ENCODE data around the gene HAVCR1. TPM values are rescaled to one million over a fixed set of nuclear protein-coding genes. Genes with fewer than 3 reads are reported as not detected.

The HAVCR1 gene
- total and polyA plus RNA-seq, 2 of the 13 experiments (the other 11 are each of a cell fraction or from before 2014, with no cell fraction given), result 0.93 to 12.3 TPM

- no peak; the same call in 2 of the 3 replicates for ATAC-seq
- WGBS (ENCODE audit: low lambda C conversion rate), result 42% methylated on average over 4 of the region's 4 CpGs
- Histone ChIP-seq H3K27ac (ENCODE audit: extremely low read length, insufficient read depth, low read length) (no peak overlapping the region), H3K9me3 (ENCODE audit: low read length) (peaks cover 12% of the 10 kb centered on the region), H3K27me3 (ENCODE audit: control insufficient read depth in 1 of 2, insufficient read depth in 2 of 2, low read length in 2 of 2) (no peaks in the 10 kb centered on the region), H3K79me2 (ENCODE audit: insufficient read depth, low read length) (no peaks in the 10 kb centered on the region), H3K9ac (ENCODE audit: insufficient read depth, low read depth, low read length) (no peak overlapping the region), H2AFZ (ENCODE audit: low read length) (no peak overlapping the region), H3K4me1 (ENCODE audit: insufficient read depth, low read length) (peaks cover 11% of the 10 kb centered on the region), H4K20me1 (ENCODE audit: insufficient read depth, low read length) (no peaks in the 10 kb centered on the region), H3K4me2 (ENCODE audit: low read depth, low read length) (no peak overlapping the region), H3K36me3 (replicated peaks in 1 of 2; ENCODE audit: control insufficient read depth in 1 of 2, insufficient read depth in 2 of 2, low read length in 2 of 2) (no peaks in the 10 kb centered on the region), H3K4me3 (replicated peaks in 1 of 3; ENCODE audit: insufficient read depth in 1 of 3, low read depth in 2 of 3, low read length in 3 of 3) (no peak overlapping the region)
- no peak for TF ChIP-seq ZNF331 (CRISPR knock-in tag; IDR thresholded peaks at IDR 0.05)
- no peak for TF ChIP-seq ZNF724P (CRISPR knock-in tag; IDR thresholded peaks at IDR 0.05; ENCODE audit: borderline replicate concordance)
- no peak for TF ChIP-seq TFE3 (CRISPR knock-in tag; IDR thresholded peaks at IDR 0.05)
- no peak for TF ChIP-seq ZNF83 (CRISPR knock-in tag; IDR thresholded peaks at IDR 0.05; ENCODE audit: borderline replicate concordance)
- TF ChIP-seq CREBL2 (CRISPR knock-in tag; IDR thresholded peaks at IDR 0.05; ENCODE audit: borderline replicate concordance), result no peak
- no peak for TF ChIP-seq GPBP1L1 (CRISPR knock-in tag; IDR thresholded peaks at IDR 0.05)
- ChIA-PET CTCF (ENCODE audit: low intra/inter-chr PET ratio, low total read pairs) (no interaction called here), POLR2A (no interaction called here)
- no peak for DNase-seq (ENCODE audit: low spot score)
- no peak for FAIRE-seq
- intact Hi-C loops (cut with micrococcal nuclease; ENCODE audit: unreplicated experiment), result no loop called here
- in situ Hi-C loops (cut with HindIII; ENCODE audit: extremely low pct_ligation_motif_present, low pct_unique_long_range_greater_than_20kb), result no loop called here
- BruUV-seq (replicated peaks), result no TSS peak
Measured at GRCh38 chr5:157020511-157021222, 38.2 kb downstream of the HAVCR1 start.
